HG03460 (cell line): Measurements from ENCODE around the gene MID1.

ENCODE experiments used
- ATAC-seq: cut with Tn5 transposase; IDR thresholded peaks from one replicate; pipeline ENCODE4 v1.9.1; 2021; ENCODE audit not compliant: unreplicated experiment

The MID1 gene

GRCh38 chrX:10577853-10578252 lies 42.5 kb downstream of the MID1 start:
- ATAC-seq: no peak

- ATAC-seq: no peak
These were observed 43.5 kb downstream of the MID1 start for GRCh38 chrX:10576777-10577447.

- ATAC-seq: no peak
These were observed 44.2 kb downstream of the MID1 start for GRCh38 chrX:10576186-10576585.

- no peak for ATAC-seq
These were observed 45.7 kb downstream of the MID1 start for GRCh38 chrX:10574663-10575062.

GRCh38 chrX:10571260-10571659 lies 49.1 kb downstream of the MID1 start:
- no peak for ATAC-seq

GRCh38 chrX:10570601-10571000 lies 49.8 kb downstream of the MID1 start:
- ATAC-seq: no peak

GRCh38 chrX:10569946-10570345 lies 50.4 kb downstream of the MID1 start:
- ATAC-seq: no peak

GRCh38 chrX:10568428-10568827 lies 52.0 kb downstream of the MID1 start:
- no peak for ATAC-seq

- no peak for ATAC-seq
These were observed 53.2 kb downstream of the MID1 start for GRCh38 chrX:10567136-10567535.

GRCh38 chrX:10566716-10567097 lies 53.7 kb downstream of the MID1 start:
- no peak for ATAC-seq

- no peak for ATAC-seq
These were observed 55.9 kb downstream of the MID1 start for GRCh38 chrX:10564484-10564883.

- no peak for ATAC-seq
These were observed 63.2 kb downstream of the MID1 start for GRCh38 chrX:10557166-10557565.

- no peak for ATAC-seq
These were observed 64.0 kb downstream of the MID1 start for GRCh38 chrX:10556405-10556804.

- no peak for ATAC-seq
These were observed 64.5 kb downstream of the MID1 start for GRCh38 chrX:10555846-10556245.

GRCh38 chrX:10554612-10555270 lies 65.6 kb downstream of the MID1 start:
- no peak for ATAC-seq

- no peak for ATAC-seq
These were observed 71.1 kb downstream of the MID1 start for GRCh38 chrX:10549280-10549679.

GRCh38 chrX:10548688-10549087 lies 71.7 kb downstream of the MID1 start:
- ATAC-seq: no peak

- no peak for ATAC-seq
These were observed 74.5 kb downstream of the MID1 start for GRCh38 chrX:10545882-10546281.

- no peak for ATAC-seq
These were observed 77.8 kb downstream of the MID1 start for GRCh38 chrX:10542586-10542985.

- no peak for ATAC-seq
These were observed 81.6 kb downstream of the MID1 start for GRCh38 chrX:10538831-10539230.

- no peak for ATAC-seq
These were observed 83.1 kb downstream of the MID1 start for GRCh38 chrX:10537308-10537707.

GRCh38 chrX:10536744-10537143 lies 83.6 kb downstream of the MID1 start:
- no peak for ATAC-seq

- no peak for ATAC-seq
These were observed 85.8 kb downstream of the MID1 start for GRCh38 chrX:10534611-10535010.
